ENCODE data around the gene BAD.
A peak's percentile ranks its signal among the peaks of the same experiment; 100 is the strongest.

BAD gene

GRCh38 chr11:64295760-64296159, 11.3 kb upstream of the BAD start:
- DNase-seq: no peak

- no peak for DNase-seq
Measured at GRCh38 chr11:64294774-64295173, 10.3 kb upstream of the BAD start.

DNA sequence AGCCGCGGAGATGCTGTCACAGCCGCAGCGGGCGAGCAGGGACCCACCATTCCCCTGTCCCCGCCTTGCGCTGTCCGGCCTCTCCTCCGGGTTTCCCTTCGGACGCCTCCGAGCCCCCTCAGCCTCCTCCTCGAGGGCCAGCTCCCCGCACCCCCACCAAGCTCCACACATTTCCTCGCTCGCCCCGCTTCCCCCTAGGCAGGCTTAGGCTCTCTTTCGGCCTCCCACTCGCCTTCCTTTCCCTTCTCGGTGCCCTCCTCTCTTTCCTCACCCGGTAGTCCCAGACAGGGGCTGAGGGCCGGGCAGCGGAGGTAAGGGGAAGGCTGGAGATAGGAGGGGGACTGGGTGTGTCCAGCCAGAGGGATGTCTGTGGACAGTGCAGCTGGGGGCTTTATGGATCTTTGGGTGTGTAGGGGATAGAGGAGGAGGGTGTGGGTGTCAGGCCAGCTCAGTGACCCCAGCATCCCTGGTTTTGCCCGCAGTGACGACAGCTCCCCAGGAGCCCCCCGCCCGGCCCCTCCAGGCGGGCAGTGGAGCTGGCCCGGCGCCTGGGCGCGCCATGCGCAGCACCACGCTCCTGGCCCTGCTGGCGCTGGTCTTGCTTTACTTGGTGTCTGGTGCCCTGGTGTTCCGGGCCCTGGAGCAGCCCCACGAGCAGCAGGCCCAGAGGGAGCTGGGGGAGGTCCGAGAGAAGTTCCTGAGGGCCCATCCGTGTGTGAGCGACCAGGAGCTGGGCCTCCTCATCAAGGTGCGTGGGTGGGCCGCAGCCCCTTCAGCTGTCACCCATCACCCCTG, 8.2 kb upstream of the BAD start:
- DNase-seq: no peak

DNA sequence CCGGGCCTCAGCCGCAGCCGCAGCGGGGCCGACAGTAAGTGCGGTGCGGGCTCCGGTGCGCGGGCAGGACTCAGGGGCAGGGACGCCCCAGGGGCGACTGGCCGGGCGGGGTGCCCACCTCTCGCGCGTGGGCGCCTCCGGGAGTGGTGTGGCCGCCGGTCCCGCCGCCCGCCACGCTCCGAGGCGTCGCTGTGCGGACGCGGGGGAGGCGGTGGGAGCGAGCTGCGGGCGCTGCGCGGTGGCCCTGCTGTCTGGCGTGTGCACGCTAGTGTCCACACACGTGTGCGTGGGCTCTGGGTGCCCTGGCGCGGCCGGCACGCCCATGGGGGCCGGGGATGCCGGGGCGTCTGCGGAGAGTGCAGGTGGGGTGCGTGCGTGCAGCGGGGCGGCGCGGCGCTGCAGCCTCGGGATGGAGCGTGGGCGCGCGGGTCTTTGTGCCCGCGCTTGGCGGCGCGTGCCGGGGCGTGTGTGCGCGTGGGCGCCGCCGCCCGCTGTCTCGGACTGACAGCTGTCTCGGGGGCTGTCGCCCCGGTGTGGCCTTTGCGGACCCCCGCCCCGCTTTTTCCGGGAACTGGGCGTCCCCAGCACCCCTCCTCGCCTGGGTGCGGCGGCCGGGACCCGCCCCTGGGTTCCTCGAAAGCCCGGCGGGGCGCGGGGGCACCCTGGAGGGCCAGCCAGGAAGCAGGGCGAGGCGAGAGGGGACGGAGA, 7.4 kb upstream of the BAD start:
- no peak for DNase-seq

GRCh38 chr11:64291262-64291751, 6.8 kb upstream of the BAD start, which contains the start of gene KCNK4:
Gene KCNK4, plus strand, starts transcription at chr11:64291302. Its CDS starts 1,717 bp downstream, at chr11:64293019.
- no peak for DNase-seq

GRCh38 chr11:64290352-64291261, 6.1 kb upstream of the BAD start:
- DNase-seq: no peak

- no peak for DNase-seq
Measured at GRCh38 chr11:64289002-64289564, 4.6 kb upstream of the BAD start.

- no peak for DNase-seq
Measured at GRCh38 chr11:64288353-64288750, 3.9 kb upstream of the BAD start.

- no peak for DNase-seq
Measured at GRCh38 chr11:64287676-64288352, 3.3 kb upstream of the BAD start.

GRCh38 chr11:64286801-64287159, 2.3 kb upstream of the BAD start:
- DNase-seq: no peak

DNA sequence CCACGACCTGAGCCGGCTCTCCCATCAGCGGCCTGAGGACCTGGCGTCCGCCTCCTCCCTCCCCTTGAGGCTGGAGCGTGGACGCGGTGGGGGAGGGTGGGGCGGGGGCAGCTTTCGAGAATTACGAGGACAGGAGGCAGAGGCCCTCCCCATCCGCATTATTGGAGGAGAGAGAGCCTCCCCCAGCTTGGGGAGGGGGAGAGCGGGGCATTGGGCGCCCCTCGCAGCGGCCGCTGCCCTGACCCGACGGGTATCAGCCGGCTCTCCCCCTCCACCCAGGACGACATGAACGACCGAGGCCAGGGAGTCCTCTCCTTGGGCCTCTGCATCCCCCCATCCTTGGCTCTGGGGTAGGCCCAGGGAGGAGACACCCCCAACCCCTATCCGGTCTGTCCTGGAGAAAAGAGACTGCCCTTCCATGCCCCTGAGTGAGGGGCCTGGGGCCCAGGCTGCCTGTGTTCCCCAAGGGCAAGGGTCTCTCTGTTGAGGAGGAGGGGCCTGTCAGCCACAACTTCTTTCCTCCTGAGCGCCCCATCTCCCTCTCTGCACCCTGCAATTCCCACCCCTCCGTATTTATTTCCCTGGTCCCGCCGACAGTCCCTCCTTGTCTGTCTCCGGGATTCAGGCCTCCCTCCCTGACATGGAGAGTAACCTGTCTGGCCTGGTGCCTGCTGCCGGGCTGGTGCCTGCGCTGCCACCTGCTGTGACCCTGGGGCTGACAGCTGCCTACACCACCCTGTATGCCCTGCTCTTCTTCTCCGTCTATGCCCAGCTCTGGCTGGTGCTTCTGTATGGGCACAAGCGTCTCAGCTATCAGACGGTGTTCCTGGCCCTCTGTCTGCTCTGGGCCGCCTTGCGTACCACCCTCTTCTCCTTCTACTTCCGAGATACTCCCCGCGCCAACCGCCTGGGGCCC, 1.7 kb upstream of the BAD start:
- peak; percentile 16 for DNase-seq

GRCh38 chr11:64284962-64285884, 758 bp upstream of the BAD start, which contains the start of gene GPR137:
Gene GPR137, plus strand, starts transcription at chr11:64285848. Its CDS starts 677 bp downstream, at chr11:64286525.
- DNase-seq: peak; percentile 90

DNA sequence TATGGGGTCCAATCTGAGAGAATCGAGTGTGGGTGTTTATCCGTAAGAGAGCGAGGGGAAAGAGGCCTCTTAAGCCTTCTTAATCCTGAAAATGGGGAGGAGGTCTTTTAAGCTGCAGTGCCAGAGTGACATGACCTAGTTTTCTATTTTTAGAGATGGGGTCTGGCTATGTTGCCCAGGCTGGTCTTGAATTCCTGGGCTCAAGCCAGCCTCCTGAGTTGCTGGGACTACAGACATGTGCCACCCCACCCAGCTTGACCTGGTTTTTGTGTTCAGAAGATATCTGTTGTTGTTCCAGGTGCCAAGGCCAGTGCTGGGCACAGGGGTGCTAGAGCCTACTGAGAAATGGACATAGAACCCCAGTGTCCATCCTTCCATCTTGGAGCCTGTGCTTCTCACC, 1.4 kb downstream of the BAD start:
- DNase-seq: no peak

GRCh38 chr11:64281957-64282770, 2.3 kb downstream of the BAD start:
- no peak for DNase-seq

DNA sequence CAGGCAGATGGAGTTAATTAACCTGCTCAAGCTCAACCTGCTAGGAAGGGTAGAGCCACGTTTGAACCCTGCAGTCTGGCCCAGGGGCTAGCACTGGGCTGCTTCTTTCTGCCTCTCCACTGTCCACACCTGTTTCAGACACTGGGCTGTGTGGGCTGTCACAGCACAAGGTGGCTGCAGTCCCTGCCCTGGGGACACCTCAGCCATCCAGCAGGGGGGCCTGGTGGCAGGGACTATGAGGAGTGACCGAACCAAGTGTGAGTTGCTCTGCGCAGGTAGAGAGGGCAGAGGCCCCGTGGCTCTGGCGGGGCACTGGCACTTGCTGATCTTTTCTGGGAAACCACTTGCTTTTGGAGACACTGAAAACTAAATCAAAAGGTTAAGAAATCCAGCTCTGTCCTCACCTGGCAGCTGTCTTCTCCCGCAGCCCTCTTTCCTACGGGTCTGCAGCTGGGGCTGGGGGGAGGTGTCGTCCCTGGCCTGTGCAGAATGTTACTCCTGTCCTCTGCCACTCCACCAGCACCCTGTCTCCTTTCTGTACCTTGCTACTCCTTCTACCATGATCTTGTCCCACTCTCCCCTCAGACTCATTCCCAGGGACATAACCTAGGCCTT, 5.8 kb downstream of the BAD start:
- DNase-seq: no peak

DNA sequence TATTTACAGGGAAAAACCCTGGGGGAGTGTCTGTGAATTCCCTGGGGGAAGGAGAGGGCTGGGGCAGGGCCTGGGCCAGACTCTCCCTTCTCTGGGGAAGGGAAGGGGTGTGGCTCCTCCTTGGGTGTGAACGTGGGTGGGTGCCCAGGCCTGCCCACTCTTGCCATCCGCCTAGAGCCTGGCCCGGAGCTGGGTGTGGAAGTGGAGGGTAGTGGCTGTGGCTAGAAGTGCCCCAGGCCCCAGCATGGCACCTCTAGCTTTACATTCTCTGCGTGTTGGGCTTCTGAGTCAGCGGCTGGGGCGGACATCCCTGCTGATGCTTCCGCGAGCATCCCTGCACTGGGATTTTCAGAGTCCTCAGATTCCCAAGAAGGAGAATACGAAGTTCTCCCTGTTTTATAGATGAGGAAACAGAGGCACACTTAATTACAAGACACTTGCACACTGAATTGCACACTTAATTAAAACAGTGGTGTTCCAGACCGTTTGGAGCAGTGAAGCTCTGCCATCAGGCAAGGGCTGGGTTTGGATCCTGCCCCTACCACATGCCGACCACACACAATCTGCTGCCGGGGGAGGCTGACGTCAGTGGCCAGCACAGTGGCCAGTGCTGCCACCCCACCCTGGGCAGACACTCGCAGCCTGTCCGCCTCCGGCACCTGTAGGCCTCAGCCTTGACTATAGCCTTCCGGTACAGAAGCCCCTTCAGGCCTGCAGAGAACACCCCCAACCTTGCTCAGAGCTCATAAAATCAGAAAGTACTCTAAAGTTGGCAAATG, 7.6 kb downstream of the BAD start:
- no peak for DNase-seq

DNA sequence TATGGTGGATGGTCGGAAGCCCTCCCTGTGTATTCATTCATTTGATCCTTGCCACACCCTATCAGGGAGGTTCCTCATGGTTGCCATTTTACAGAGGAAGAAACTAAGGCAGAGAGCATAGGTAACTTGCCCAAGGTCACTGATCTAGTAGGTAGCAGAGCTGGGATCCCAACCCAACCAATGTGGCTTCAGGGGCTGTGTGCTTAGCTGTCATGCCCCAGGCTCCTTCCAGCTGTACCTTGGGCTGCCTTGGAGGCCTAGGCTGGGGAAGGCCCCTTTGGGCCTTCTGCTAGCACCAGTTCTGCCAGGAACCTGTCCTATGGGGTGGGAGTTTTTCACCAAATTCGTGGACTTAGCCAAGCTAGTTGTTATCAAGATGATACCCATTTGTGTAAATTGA, 8.6 kb downstream of the BAD start:
- no peak for DNase-seq

Measured in CD4-positive, alpha-beta T cell treated with Interferon gamma for 1 hour (primary cell).